ENCODE measurements around the gene EXOC4. TPM values are rescaled to one million over a fixed set of nuclear protein-coding genes. Genes with fewer than 3 reads are reported as not detected.

EXOC4 gene
- total and polyA plus RNA-seq, 9 donors, result 26.8 to 80.5 (median 70.7) TPM

GRCh38 chr7:133730360-133730759 lies 477.5 kb downstream of the EXOC4 start:
- no peaks in the 10 kb centered on the region for H3K4me1 ChIP-seq (ENCODE audit: insufficient read depth)
- no peak for DNase-seq
- TF ChIP-seq CTCF (IDR thresholded peaks at IDR 0.05) (no peak), EP300 (IDR thresholded peaks at IDR 0.05) (no peak), POLR2A (IDR thresholded peaks at IDR 0.05) (no peak)
- H3K9me3 ChIP-seq, result no peaks in the 10 kb centered on the region
- no peak overlapping the region for H3K4me3 ChIP-seq
- H3K27ac ChIP-seq, result no peak overlapping the region
- H3K36me3 ChIP-seq, result no peaks in the 10 kb centered on the region
- WGBS, 3 donors, result 74 to 80% (median 77%) methylated on average over 3 of the region's 3 CpGs
- intact Hi-C loops (cut with DNase I), result no loop called here
- H3K27me3 ChIP-seq, result no peaks in the 10 kb centered on the region

- intact Hi-C loops (cut with DNase I), result no loop called here
- Histone ChIP-seq H3K4me1 (ENCODE audit: insufficient read depth) (no peaks in the 10 kb centered on the region), H3K36me3 (no peaks in the 10 kb centered on the region), H3K27ac (no peak overlapping the region), H3K9me3 (no peaks in the 10 kb centered on the region), H3K4me3 (no peak overlapping the region), H3K27me3 (no peaks in the 10 kb centered on the region)
- no peak for DNase-seq
- WGBS, 3 donors, result 95 to 98% (median 97%) methylated on average over 5 of the region's 5 CpGs
- TF ChIP-seq EP300 (IDR thresholded peaks at IDR 0.05), result no peak
Measured at GRCh38 chr7:133733401-133733800, 480.5 kb downstream of the EXOC4 start.

- no peak for TF ChIP-seq EP300 (IDR thresholded peaks at IDR 0.05)
- no peak for TF ChIP-seq POLR2A (IDR thresholded peaks at IDR 0.05)
- no peak for TF ChIP-seq CTCF (IDR thresholded peaks at IDR 0.05)
- Histone ChIP-seq H3K4me1 (ENCODE audit: insufficient read depth) (no peaks in the 10 kb centered on the region), H3K27ac (no peak overlapping the region), H3K4me3 (no peak overlapping the region), H3K27me3 (no peaks in the 10 kb centered on the region), H3K9me3 (no peaks in the 10 kb centered on the region), H3K36me3 (no peaks in the 10 kb centered on the region)
- intact Hi-C loops (cut with DNase I), result no loop called here
- DNase-seq, result no peak
- WGBS, 3 donors, result 84 to 89% (median 84%) methylated on average over 1 of the region's 1 CpG
Measured at GRCh38 chr7:133735222-133735621, 482.3 kb downstream of the EXOC4 start.

GRCh38 chr7:133739817-133740216 lies 486.9 kb downstream of the EXOC4 start:
- Histone ChIP-seq H3K36me3 (no peaks in the 10 kb centered on the region), H3K4me3 (no peak overlapping the region), H3K9me3 (no peaks in the 10 kb centered on the region), H3K27ac (no peak overlapping the region), H3K27me3 (no peaks in the 10 kb centered on the region), H3K4me1 (ENCODE audit: insufficient read depth) (no peaks in the 10 kb centered on the region)
- 96 to 99% (median 97%) methylated on average over 1 of the region's 1 CpG for WGBS, 3 donors
- TF ChIP-seq CTCF (IDR thresholded peaks at IDR 0.05) (no peak), POLR2A (IDR thresholded peaks at IDR 0.05) (no peak)
- DNase-seq, result no peak
- intact Hi-C loops (cut with DNase I), result no loop called here

GRCh38 chr7:133741078-133741477 lies 488.2 kb downstream of the EXOC4 start:
- no peaks in the 10 kb centered on the region for H3K9me3 ChIP-seq
- TF ChIP-seq EP300 (IDR thresholded peaks at IDR 0.05) (no peak), CTCF (IDR thresholded peaks at IDR 0.05) (no peak), POLR2A (IDR thresholded peaks at IDR 0.05) (no peak)

More at GRCh38 chr7:133741078-133741477, 488.2 kb downstream of the EXOC4 start:
- intact Hi-C loops (cut with DNase I), result no loop called here
- H3K4me1 ChIP-seq (ENCODE audit: insufficient read depth), result no peaks in the 10 kb centered on the region
- H3K36me3 ChIP-seq, result no peaks in the 10 kb centered on the region
- no peak overlapping the region for H3K4me3 ChIP-seq
- H3K27ac ChIP-seq, result no peak overlapping the region
- WGBS, 3 donors, result 91 to 96% (median 95%) methylated on average over 3 of the region's 3 CpGs
- no peak for DNase-seq
- H3K27me3 ChIP-seq, result no peaks in the 10 kb centered on the region

All from ovary (tissue), 9 donors.